ENCODE data around the gene NYNRIN. TPM values are rescaled to one million over a fixed set of nuclear protein-coding genes. Genes with fewer than 3 reads are reported as not detected.

The NYNRIN gene
- total RNA-seq, 1 donor from 2014 or later = 40.0 TPM

- Mint-ChIP-seq H3K4me1 (ENCODE audit: low read depth) (peaks cover 8% of the 10 kb centered on the region), H3K4me3 (ENCODE audit: low read depth) (no peak overlapping the region), H3K27me3 (peaks cover 3% of the 10 kb centered on the region), H3K9me3 (ENCODE audit: low read depth) (no peaks in the 10 kb centered on the region), H3K36me3 (ENCODE audit: insufficient read depth) (no peaks in the 10 kb centered on the region), H3K27ac (peak overlapping the region; percentile 56)
- no peak for DNase-seq (ENCODE audit: low spot score, unreplicated experiment)
- no peak for TF ChIP-seq CTCF (IDR thresholded peaks at IDR 0.05; ENCODE audit: unreplicated experiment)
Observed at GRCh38 chr14:24378327-24378726, 20.5 kb upstream of the NYNRIN start.

- peaks cover 8% of the 10 kb centered on the region for H3K4me1 Mint-ChIP-seq (ENCODE audit: low read depth)
Observed at GRCh38 chr14:24378981-24379906, 19.6 kb upstream of the NYNRIN start.

GRCh38 chr14:24379907-24380730 is 18.7 kb upstream of the NYNRIN start:
- H3K4me1 Mint-ChIP-seq (ENCODE audit: low read depth) = peaks cover 8% of the 10 kb centered on the region
- no peak overlapping the region for H3K4me3 Mint-ChIP-seq (ENCODE audit: low read depth)
- peaks cover 8% of the 10 kb centered on the region for H3K27me3 Mint-ChIP-seq
- no peak for DNase-seq (ENCODE audit: low spot score, unreplicated experiment)
- H3K27ac Mint-ChIP-seq = no peak overlapping the region
- no peak for TF ChIP-seq CTCF (IDR thresholded peaks at IDR 0.05; ENCODE audit: unreplicated experiment)
- H3K36me3 Mint-ChIP-seq (ENCODE audit: insufficient read depth) = no peaks in the 10 kb centered on the region
- H3K9me3 Mint-ChIP-seq (ENCODE audit: low read depth) = no peaks in the 10 kb centered on the region

More at GRCh38 chr14:24378981-24379906, 19.6 kb upstream of the NYNRIN start:
- Mint-ChIP-seq H3K36me3 (ENCODE audit: insufficient read depth) (no peaks in the 10 kb centered on the region), H3K27me3 (peaks cover 7% of the 10 kb centered on the region), H3K27ac (no peak overlapping the region), H3K4me3 (ENCODE audit: low read depth) (no peak overlapping the region), H3K9me3 (ENCODE audit: low read depth) (no peaks in the 10 kb centered on the region)
- no peak for DNase-seq (ENCODE audit: low spot score, unreplicated experiment)
- no peak for TF ChIP-seq CTCF (IDR thresholded peaks at IDR 0.05; ENCODE audit: unreplicated experiment)

- Mint-ChIP-seq H3K36me3 (ENCODE audit: insufficient read depth) (no peaks in the 10 kb centered on the region), H3K9me3 (ENCODE audit: low read depth) (no peaks in the 10 kb centered on the region), H3K27ac (no peak overlapping the region), H3K27me3 (peaks cover 11% of the 10 kb centered on the region), H3K4me1 (ENCODE audit: low read depth) (peaks cover 8% of the 10 kb centered on the region), H3K4me3 (ENCODE audit: low read depth) (no peak overlapping the region)
- no peak for DNase-seq (ENCODE audit: low spot score, unreplicated experiment)
- no peak for TF ChIP-seq CTCF (IDR thresholded peaks at IDR 0.05; ENCODE audit: unreplicated experiment)
Observed at GRCh38 chr14:24381363-24382063, 17.3 kb upstream of the NYNRIN start.

GRCh38 chr14:24382064-24382371 is 16.8 kb upstream of the NYNRIN start:
- TF ChIP-seq CTCF (IDR thresholded peaks at IDR 0.05; ENCODE audit: unreplicated experiment) = no peak
- Mint-ChIP-seq H3K36me3 (ENCODE audit: insufficient read depth) (no peaks in the 10 kb centered on the region), H3K27me3 (peaks cover 11% of the 10 kb centered on the region), H3K9me3 (ENCODE audit: low read depth) (no peaks in the 10 kb centered on the region), H3K4me1 (ENCODE audit: low read depth) (peaks cover 12% of the 10 kb centered on the region), H3K27ac (no peak overlapping the region), H3K4me3 (ENCODE audit: low read depth) (no peak overlapping the region)
- no peak for DNase-seq (ENCODE audit: low spot score, unreplicated experiment)
